Sigmoid colon (tissue), 7 donors: ENCODE measurements around the gene ZMYND19. TPM values are rescaled to one million over a fixed set of nuclear protein-coding genes. Genes with fewer than 3 reads are reported as not detected.
"Not testable (repeated sequence)": the region's sequence is repeated elsewhere in the genome, so short reads cannot be mapped to it uniquely, and the experiment has no call there.

Experiments
- DNase-seq: peaks from one replicate; pipeline ENCODE4 v3.0.0-alpha.2; 2019
- H3K27ac ChIP-seq, 4 donors: fragments of 200-600 bp; sonication (generic); one replicate each; pipeline ENCODE4 v1.5.1; 2016 to 2019; ENCODE audit warnings: mild to moderate bottlenecking in 1 of 4
- H3K27me3 ChIP-seq, 3 donors: fragments of 200-600 bp; sonication (generic); one replicate each; pipeline ENCODE4 v1.5.1; 2019; ENCODE audit warnings: mild to moderate bottlenecking in 1 of 3
- H3K36me3 ChIP-seq, 4 donors: fragments of 200-600 bp; sonication (generic); one replicate each; pipeline ENCODE4 v1.5.1; 2016 to 2019
- H3K4me1 ChIP-seq, 4 donors: fragments of 200-600 bp; sonication (generic); one replicate each; pipeline ENCODE4 v1.5.1; 2017 to 2019
- H3K4me3 ChIP-seq, 4 donors: fragments of 200-600 bp; sonication (generic); one replicate each; pipeline ENCODE4 v1.5.1; 2017 to 2019; ENCODE audit warnings: mild to moderate bottlenecking in 2 of 4, moderate library complexity in 1 of 4
- H3K9me3 ChIP-seq, 4 donors: fragments of 200-600 bp in 3 of 4; sonication (generic) in 3 of 4; one replicate each; pipeline versions ENCODE4 v1.5.1 to v1.6.1; 2013 to 2019
- EP300 ChIP-seq, 4 donors: sonication (generic); formaldehyde crosslinking; IDR thresholded peaks; one replicate each; pipeline ENCODE4 v1.6.1; 2017; ENCODE audit warnings: antibody characterized with exemption in 4 of 4
- POLR2A ChIP-seq, 2 donors: fragments of 450-650 bp; IDR thresholded peaks; one replicate each; pipeline ENCODE4 v1.6.1; 2016; ENCODE audit warnings: antibody characterized with exemption in 2 of 2, mild to moderate bottlenecking in 2 of 2, moderate library complexity in 2 of 2
- POLR2AphosphoS5 ChIP-seq, 4 donors: sonication (generic); formaldehyde crosslinking; IDR thresholded peaks; one replicate each; pipeline ENCODE4 v1.6.1; 2017; ENCODE audit warnings: antibody characterized with exemption in 4 of 4
- WGBS, 2 donors: extraction: QIAGEN DNeasy Blood & Tissue Kit; methylation state at CpG; one replicate each; pipeline ENCODE4 v1.1.7; 2013; 5-methylcytosine and 5-hydroxymethylcytosine counted together
- intact Hi-C: fragments of 100-400 bp; cut with DNase I; formaldehyde crosslinking; loops from one replicate; pipeline ENCODE4 v1.15.1; 2023
- polyA plus RNA-seq, 3 donors: library from polyadenylated mRNA; stranded (reverse); fragments of 200-250 nt; gene quantifications; one replicate each; pipeline ENCODE4 v1.2.3, GENCODE V29; 2013
- total RNA-seq, 4 donors: library from RNA; depleted of rRNA; stranded (reverse); fragments of >200 nt; gene quantifications; one replicate each; pipeline ENCODE4 v1.1.0, GENCODE V29; 2016
- TF ChIP-seq, protein P1 (sequence below), 4 experiments: fragments of 450-650 bp in 3 of 4; fragments of 200-600 bp in 1 of 4; IDR thresholded peaks; one replicate each; pipeline ENCODE4 v1.5.1; 2016 to 2019; ENCODE audit warnings: antibody characterized with exemption in 4 of 4, mild to moderate bottlenecking in 3 of 4, moderate library complexity in 2 of 4
- donor health status: healthy with polysubstance abuse.
- donor health status: Bipolar disorder and iron deficiency.
- donor health status: healthy.

Gene ZMYND19
- total and polyA plus RNA-seq, 7 donors: 5.4 to 17.8 (median 9.4) TPM

DNA sequence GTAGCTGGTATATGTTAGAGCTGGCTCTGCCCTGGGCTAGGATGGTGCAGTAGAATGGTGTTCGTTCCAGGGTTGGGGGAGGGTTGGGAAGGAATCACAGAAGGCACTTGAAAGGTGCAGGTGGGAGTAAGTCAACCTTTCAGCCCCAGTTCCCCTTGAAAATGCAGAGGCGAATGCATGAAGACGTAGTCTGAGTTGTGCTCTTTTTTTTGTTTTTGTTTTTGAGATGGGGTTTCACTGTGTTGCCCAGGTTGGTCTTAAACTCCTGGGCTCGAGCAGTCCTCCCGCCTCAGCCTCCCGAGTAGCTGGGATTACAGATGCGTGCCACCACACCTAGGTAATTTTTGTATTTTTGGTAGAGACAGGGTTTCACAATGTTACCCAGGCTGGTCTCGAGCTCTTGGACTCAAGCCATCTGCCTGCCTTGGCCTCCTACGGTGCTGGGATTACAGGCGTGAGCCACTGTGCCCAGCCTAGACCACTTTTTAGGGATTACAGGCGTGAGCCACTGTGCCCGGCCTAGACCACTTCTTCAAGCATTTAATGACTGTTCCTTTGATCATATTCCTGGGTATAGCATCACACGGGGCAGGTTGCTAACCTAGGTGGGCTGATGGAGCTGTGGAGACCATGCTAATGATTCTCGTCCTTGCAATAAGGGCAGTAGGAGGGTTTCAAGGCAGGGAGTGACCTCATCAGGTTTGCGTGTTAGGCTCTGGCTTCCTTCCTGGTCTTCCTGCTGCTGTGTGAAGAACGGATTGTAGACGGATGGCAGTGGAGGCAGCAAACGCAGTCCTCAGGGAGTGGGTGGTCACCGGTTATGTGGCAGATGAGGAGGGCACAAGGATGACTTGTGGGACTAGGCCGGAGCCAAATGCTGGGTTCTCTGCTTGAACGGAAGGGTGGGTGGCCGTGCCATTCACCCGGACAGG lies 42.2 kb upstream of the ZMYND19 start:
- DNase-seq: no peak

DNA sequence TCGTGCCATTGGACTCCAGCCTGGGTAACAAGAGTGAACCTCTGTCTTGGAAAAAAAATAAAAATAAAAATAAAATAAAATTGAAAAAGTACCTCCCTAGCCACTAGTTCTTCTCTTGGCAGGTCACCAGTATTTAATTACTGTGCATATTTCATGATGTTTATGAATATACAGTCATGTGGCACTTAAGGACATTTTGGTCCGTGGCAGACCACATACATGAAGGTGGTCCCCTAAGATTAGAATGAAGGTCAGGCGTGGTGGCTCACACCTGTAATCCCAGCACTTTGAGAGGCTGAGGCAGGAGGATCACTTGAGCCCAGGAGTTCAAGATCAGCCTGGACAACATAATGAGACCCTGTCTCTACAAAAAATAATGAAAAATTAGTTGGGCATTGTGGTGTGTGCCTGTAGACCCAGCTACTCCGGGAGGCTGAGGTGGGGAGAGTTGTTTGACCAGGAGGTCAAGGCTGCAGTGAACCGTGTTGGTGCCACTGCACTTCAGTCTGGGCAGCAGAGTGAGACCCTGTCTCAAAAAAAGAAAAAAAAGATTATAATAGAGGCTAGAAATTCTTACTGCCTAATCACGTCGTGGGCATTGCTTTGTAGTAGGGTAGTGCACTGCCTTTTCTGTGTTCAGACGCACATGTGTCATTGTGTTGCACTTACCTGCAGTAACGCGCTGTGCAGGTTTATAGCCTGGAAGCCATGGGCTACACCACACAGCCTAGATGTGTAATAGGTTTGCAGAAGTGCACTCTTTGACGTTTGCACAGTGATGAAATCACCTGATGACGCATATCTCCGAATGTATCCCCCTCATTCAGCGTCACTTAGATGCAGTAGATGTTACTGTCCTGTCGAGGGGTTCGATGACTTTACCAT lies 41.3 kb upstream of the ZMYND19 start:
- 85 to 87% methylated on average over 16 of the region's 16 CpGs for WGBS, 2 donors
- no peak overlapping the region for H3K27ac ChIP-seq

More for the DNA sequence above, 42.2 kb upstream of the ZMYND19 start:
- H3K9me3 ChIP-seq: no peaks in the 10 kb centered on the region
- H3K27ac ChIP-seq: peak overlapping the region in 1 of 4 donors; percentile 15
- H3K27me3 ChIP-seq: no peaks in the 10 kb centered on the region
- H3K4me3 ChIP-seq: no peak overlapping the region
- TF ChIP-seq, protein P1, sequence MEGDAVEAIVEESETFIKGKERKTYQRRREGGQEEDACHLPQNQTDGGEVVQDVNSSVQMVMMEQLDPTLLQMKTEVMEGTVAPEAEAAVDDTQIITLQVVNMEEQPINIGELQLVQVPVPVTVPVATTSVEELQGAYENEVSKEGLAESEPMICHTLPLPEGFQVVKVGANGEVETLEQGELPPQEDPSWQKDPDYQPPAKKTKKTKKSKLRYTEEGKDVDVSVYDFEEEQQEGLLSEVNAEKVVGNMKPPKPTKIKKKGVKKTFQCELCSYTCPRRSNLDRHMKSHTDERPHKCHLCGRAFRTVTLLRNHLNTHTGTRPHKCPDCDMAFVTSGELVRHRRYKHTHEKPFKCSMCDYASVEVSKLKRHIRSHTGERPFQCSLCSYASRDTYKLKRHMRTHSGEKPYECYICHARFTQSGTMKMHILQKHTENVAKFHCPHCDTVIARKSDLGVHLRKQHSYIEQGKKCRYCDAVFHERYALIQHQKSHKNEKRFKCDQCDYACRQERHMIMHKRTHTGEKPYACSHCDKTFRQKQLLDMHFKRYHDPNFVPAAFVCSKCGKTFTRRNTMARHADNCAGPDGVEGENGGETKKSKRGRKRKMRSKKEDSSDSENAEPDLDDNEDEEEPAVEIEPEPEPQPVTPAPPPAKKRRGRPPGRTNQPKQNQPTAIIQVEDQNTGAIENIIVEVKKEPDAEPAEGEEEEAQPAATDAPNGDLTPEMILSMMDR (IDR thresholded peaks at IDR 0.05): no peak
- TF ChIP-seq POLR2AphosphoS5 (IDR thresholded peaks at IDR 0.05) (no peak), EP300 (IDR thresholded peaks at IDR 0.05) (no peak), POLR2A (IDR thresholded peaks at IDR 0.05) (no peak)
- WGBS, 2 donors: 81 to 84% methylated on average over 23 of the region's 23 CpGs
- no peaks in the 10 kb centered on the region for H3K36me3 ChIP-seq
- intact Hi-C loops: no loop called here
- peaks cover 0 to 56% (median 55%) of the 10 kb centered on the region in 4 donors for H3K4me1 ChIP-seq

DNA sequence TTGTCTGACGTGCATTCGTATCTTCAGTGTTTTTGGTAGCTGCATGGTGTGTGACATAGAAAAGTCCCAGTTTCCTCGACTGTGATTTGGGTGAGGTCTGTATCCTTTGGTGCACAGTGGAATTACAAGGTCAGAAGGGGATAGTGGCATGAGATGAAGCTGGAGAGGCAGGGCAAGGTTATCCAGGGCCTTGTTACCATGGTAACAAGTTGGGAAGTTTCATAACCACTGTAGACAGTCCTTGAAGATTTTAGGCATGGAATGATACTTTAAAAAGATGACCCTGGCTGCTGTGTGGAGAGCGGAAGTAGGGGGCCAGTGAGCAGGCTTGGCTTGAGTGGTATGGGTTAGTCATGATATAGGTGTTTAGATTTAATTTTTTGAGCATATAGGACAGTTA lies 40.4 kb upstream of the ZMYND19 start:
- TF ChIP-seq POLR2A (IDR thresholded peaks at IDR 0.05) (no peak), EP300 (IDR thresholded peaks at IDR 0.05) (no peak), POLR2AphosphoS5 (IDR thresholded peaks at IDR 0.05) (no peak)
- TF ChIP-seq, protein P1 (IDR thresholded peaks at IDR 0.05): no peak
- Histone ChIP-seq H3K36me3 (no peaks in the 10 kb centered on the region), H3K4me1 (peaks cover 0 to 64% (median 56%) of the 10 kb centered on the region in 4 donors), H3K9me3 (no peaks in the 10 kb centered on the region), H3K4me3 (no peak overlapping the region), H3K27ac (peak overlapping the region in 2 of 4 donors; percentile 6), H3K27me3 (no peaks in the 10 kb centered on the region)
- DNase-seq: no peak
- intact Hi-C loops: no loop called here
- 75 to 77% methylated on average over 4 of the region's 4 CpGs for WGBS, 2 donors

More for the DNA sequence above, 41.3 kb upstream of the ZMYND19 start:
- no peaks in the 10 kb centered on the region for H3K9me3 ChIP-seq
- intact Hi-C loops: no loop called here
- no peaks in the 10 kb centered on the region for H3K36me3 ChIP-seq
- TF ChIP-seq POLR2AphosphoS5 (IDR thresholded peaks at IDR 0.05): no peak
- TF ChIP-seq, protein P1 (IDR thresholded peaks at IDR 0.05): no peak
- no peak for TF ChIP-seq EP300 (IDR thresholded peaks at IDR 0.05)
- no peak for TF ChIP-seq POLR2A (IDR thresholded peaks at IDR 0.05)
- H3K27me3 ChIP-seq: no peaks in the 10 kb centered on the region
- no peak overlapping the region for H3K4me3 ChIP-seq
- H3K4me1 ChIP-seq: peaks cover 0 to 58% (median 55%) of the 10 kb centered on the region in 4 donors
- DNase-seq: no peak

DNA sequence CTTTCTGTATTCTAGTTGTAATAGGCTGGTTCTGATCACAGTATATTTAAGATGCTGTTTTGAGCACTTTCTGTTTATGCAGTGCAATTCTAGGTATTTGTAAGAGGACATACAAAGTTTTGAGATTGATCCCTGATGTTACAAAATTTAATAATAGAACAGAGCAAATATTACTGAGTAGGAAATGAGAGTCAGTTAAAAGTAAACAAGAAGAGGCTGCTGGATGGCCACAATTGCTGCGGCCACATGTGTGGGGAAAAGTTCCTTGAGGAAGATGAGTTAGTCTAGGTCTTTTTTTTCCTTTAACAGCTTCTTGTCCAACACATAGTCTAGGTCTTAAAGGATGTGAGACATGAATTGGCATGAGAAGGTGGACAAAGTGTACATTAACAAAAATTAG lies 39.8 kb upstream of the ZMYND19 start:
- intact Hi-C loops: no loop called here
- Histone ChIP-seq H3K36me3 (no peaks in the 10 kb centered on the region), H3K4me3 (no peak overlapping the region), H3K27ac (peak overlapping the region in 3 of 4 donors; percentile 6 to 31 (median 6)), H3K4me1 (peaks cover 0 to 65% (median 56%) of the 10 kb centered on the region in 4 donors), H3K9me3 (no peaks in the 10 kb centered on the region), H3K27me3 (no peaks in the 10 kb centered on the region)
- no peak for TF ChIP-seq EP300 (IDR thresholded peaks at IDR 0.05)
- TF ChIP-seq, protein P1 (IDR thresholded peaks at IDR 0.05): no peak
- no peak for TF ChIP-seq POLR2AphosphoS5 (IDR thresholded peaks at IDR 0.05)
- no peak for TF ChIP-seq POLR2A (IDR thresholded peaks at IDR 0.05)
- 39 to 45% methylated on average over 1 of the region's 1 CpG for WGBS, 2 donors
- DNase-seq: no peak

DNA sequence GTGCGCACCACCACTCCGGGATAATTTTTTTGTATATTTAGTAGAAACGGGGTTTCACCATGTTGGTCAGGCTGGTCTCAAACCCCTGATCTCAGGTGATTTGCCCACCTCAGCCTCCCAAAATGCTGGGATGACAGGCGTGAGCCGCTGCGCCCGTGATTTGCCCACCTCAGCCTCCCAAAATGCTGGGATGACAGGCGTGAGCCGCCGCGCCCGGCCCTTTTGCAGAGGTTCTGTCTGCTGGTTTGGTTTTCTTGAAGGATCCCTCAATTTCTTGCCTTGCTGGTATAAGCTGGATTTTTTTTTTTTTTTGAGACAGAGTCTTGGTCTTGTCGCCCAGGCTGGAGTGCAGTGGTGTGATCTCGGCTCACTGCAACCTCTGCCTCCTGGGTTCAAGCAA lies 37.1 kb upstream of the ZMYND19 start:
- H3K27ac ChIP-seq, H3K27me3 ChIP-seq, intact Hi-C loops, H3K9me3 ChIP-seq, DNase-seq, H3K4me3 ChIP-seq, H3K36me3 ChIP-seq: not testable (repeated sequence)
- peaks cover 0 to 59% (median 51%) of the 10 kb centered on the region in 4 donors for H3K4me1 ChIP-seq
- WGBS, 2 donors: 97% methylated on average over 14 of the region's 14 CpGs
